ENCODE measurements around the gene CIITA.

CIITA gene

DNA sequence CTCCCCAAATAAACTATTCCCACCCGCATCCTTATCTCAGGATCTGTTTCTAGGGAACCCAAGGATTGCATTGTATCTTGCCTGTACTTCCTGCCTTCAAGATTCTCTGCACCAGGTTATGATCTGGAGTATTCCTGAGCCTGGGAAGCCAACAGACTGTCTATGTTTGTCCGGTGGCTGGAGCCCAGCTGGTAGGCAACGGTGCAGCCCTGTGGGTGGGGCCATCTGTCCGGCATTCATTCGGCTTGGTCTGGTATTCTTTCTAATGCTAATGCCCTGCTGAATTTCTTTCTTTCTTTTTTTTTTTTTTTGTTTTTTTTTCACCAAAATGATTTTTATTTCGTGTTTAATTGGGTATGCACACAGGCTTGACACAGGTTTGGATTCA is 37.7 kb upstream of the CIITA start:
- TF ChIP-seq CTCF (IDR thresholded peaks at IDR 0.05; ENCODE audit: control extremely low read depth, extremely low read depth, low read depth, missing control alignments) = no peak
- ChIA-PET POLR2A (no interaction called here), CTCF (interaction anchor here (1.0 kb wide), 1 partner anchor 29 kb away, joined by 4 read pairs; no protein-coding TSS in a partner anchor)
- DNase-seq (ENCODE audit: extremely low spot score) = no peak

DNA sequence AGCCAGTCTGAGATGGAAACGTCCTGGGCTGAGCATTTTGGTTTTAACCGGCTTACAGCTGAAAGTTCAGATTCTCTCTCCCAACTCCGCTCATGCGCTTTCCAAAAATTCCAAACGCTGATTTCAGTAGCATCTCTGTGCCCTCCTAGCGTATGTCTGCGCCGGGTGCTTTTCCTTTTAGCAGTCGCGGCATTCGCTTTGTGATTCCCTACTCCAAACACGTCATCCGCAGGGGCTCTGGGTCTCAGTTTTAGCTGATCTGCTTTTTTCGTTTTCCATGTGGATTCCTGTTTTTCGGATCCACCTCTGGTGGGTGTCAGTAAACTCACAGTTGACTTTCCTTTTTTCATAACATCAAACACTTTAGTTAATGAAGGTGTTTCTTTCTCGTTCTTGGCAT is 36.3 kb upstream of the CIITA start:
- no peak for DNase-seq (ENCODE audit: extremely low spot score)
- CTCF ChIA-PET = interaction anchor here (1.6 kb wide), 1 partner anchor 23 kb away, joined by 3 read pairs; no protein-coding TSS in a partner anchor
- POLR2A ChIA-PET = no interaction called here
- TF ChIP-seq CTCF (IDR thresholded peaks at IDR 0.05; ENCODE audit: control extremely low read depth, extremely low read depth, low read depth, missing control alignments) = no peak

DNA sequence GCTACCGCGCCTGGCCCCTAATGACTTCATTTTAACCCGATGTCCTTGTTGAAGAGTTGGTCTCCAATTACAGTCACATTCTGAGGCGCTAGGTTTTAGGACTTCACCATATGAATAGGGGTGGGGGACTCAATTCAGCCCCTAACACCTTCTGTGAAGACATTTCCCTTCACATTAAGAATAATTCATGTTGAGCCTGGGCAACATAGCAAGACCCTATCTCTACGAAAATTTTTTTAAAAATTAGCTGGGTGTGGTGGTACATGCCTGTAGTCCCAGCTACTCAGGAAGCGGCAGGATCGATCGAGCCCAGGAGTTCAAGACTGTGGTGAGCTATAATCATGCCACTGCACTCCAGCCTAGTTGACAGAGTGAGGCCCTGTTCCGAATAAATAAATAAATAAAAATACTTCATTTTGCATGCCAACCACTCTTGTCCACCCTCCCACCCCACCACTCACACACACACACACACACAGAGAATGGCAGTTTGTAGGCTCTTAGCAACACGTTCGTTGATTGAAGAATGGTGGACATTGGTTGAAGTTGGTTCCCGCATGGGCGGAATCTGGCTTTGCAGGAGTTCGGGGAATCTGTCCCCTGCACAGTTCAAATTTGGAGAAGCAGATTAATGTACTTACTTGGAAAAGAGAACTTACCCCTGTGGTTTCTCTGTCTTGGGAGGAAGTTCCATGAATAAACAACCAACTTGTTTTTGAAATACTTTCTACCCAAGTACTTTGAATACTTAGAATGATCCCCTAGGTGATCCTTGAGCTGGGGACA is 30.6 kb upstream of the CIITA start:
- ChIA-PET CTCF (interaction anchor here (1.2 kb wide), 1 partner anchor 68 kb away, joined by 3 read pairs; no protein-coding TSS in a partner anchor), POLR2A (no interaction called here)
- TF ChIP-seq CTCF (IDR thresholded peaks at IDR 0.05; ENCODE audit: control extremely low read depth, extremely low read depth, low read depth, missing control alignments) = no peak
- DNase-seq (ENCODE audit: extremely low spot score) = no peak

DNA sequence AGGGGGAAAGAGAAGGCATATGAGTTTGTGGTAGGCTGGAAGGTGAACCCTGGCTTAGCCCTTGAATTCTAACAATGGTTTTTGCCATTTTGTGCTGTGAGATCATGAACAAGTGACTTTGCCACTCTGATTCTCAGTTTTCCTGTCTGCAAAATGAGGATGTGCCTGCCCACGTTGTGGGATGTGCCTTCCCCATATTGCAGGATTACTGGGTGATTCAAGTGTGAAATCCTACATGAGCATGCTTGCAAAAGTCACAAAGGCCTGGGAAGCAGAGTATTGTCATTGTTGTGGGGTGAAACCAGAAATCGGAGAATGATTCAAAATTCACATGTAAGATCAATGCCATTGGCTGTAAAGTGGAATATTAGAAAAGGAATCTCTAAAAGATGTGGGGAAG is 29.8 kb upstream of the CIITA start:
- POLR2A ChIA-PET = no interaction called here
- no peak for DNase-seq (ENCODE audit: extremely low spot score)
- CTCF ChIA-PET = interaction anchor here (1.2 kb wide), 1 partner anchor 69 kb away, joined by 3 read pairs; no protein-coding TSS in a partner anchor
- TF ChIP-seq CTCF (IDR thresholded peaks at IDR 0.05; ENCODE audit: control extremely low read depth, extremely low read depth, low read depth, missing control alignments) = no peak

- ChIA-PET CTCF (interaction anchor here (1.1 to 1.6 kb wide), 3 partner anchors 12 to 17 kb away, joined by 3 read pairs; no protein-coding TSS in a partner anchor), POLR2A (no interaction called here)
- no peak for DNase-seq (ENCODE audit: extremely low spot score)
- TF ChIP-seq CTCF (IDR thresholded peaks at IDR 0.05; ENCODE audit: control extremely low read depth, extremely low read depth, low read depth, missing control alignments) = no peak
These were observed 27.1 kb upstream of the CIITA start for GRCh38 chr16:10849736-10850477.

- TF ChIP-seq CTCF (IDR thresholded peaks at IDR 0.05; ENCODE audit: control extremely low read depth, extremely low read depth, low read depth, missing control alignments) = no peak
- no peak for DNase-seq (ENCODE audit: extremely low spot score)
- CTCF ChIA-PET = interaction anchor here (1.1 to 1.6 kb wide), 2 partner anchors 13 to 17 kb away, joined by 3 read pairs; no protein-coding TSS in a partner anchor
- POLR2A ChIA-PET = no interaction called here
These were observed 26.5 kb upstream of the CIITA start for GRCh38 chr16:10850478-10850850.
